T-helper 22 cell (primary cell): ENCODE data around the gene PROCA1.
A peak's percentile ranks its signal among the peaks of the same experiment; 100 is the strongest.

Experiments used
- DNase-seq: peaks from one replicate; pipeline ENCODE4 v3.0.0-alpha.2; 2020; ENCODE audit warnings: low read depth

PROCA1 gene, protein sequence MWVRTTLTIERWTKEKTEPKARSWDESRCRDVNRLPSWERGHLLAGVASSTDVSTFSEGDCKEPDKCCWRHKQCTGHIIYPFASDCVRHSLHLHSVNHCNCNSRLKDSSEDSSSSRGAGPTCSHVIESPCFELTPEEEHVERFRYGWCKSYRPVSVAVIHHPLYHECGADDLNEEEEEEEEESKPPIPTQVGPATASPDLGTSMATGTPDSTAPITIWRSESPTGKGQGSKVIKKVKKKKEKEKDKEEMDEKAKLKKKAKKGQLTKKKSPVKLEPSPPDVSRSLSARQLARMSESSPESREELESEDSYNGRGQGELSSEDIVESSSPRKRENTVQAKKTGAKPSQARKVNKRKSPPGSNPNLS

DNA sequence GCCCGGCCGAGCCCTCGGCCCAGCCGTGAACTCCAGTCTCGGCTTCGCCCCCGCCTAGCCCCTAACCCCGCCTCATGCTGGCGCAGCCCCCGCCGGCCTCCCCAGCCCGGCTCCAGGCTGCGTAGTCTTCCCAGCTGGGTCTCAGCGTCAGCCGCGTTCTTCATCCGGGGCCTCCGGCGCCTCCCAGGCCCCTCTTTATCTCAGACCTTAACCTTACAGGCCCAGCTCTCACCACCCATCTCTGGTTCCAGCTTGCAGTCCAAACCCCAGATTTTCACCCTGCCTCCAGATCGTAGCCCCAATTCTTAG lies at the start of gene PROCA1:
PROCA1 (minus strand) TSS at position 166 of the 309 bp plus-strand sequence. CDS start 228 bp downstream, outside the sequence.
- DNase-seq = peak; percentile 27

DNA sequence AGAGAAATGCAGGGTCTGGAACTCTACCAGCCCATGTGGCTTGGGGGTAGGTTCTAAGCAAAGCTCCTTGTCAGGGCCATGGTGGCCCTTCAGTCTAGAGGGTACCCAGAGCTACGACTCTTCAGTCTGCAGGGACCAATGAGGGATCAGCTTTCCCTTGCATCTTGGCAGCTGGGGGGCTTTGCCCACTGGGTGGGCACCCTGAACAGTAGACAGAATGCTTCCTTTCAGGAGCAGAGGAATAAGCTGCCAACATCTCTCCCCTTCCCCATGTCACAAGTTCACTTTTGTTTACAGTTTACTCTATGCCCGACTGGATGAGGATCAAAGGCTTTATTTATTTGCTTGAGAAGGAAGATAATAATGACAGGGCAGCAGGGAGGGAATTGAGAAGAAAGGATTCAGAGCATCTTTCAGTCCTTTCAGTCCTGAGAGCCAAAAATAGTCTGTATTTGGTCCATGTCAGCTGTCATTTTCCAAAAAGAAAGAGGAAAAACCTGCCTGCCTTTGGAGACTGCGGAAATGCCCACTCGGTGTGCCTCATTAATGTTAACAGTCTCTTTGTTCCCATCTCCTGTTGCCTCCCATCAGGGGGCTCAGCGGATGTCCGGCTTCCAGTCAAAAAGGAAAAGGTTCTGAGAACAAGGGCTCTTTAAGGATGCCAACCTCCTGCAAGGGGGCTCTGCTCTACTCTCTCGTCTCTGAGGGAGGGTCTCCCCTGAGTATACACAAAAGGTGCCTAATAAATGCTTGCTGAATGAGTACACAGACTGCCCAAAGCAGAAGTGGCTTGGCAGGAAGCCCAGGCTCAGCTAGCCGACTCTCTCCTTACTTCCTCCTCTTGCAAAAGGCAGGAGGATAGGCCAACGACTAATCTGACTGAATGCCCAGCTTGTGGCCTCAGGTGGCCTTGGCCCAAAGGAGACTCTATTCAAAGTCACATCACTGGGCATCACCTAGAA lies 49.2 kb upstream of the PROCA1 start:
- no peak for DNase-seq

DNA sequence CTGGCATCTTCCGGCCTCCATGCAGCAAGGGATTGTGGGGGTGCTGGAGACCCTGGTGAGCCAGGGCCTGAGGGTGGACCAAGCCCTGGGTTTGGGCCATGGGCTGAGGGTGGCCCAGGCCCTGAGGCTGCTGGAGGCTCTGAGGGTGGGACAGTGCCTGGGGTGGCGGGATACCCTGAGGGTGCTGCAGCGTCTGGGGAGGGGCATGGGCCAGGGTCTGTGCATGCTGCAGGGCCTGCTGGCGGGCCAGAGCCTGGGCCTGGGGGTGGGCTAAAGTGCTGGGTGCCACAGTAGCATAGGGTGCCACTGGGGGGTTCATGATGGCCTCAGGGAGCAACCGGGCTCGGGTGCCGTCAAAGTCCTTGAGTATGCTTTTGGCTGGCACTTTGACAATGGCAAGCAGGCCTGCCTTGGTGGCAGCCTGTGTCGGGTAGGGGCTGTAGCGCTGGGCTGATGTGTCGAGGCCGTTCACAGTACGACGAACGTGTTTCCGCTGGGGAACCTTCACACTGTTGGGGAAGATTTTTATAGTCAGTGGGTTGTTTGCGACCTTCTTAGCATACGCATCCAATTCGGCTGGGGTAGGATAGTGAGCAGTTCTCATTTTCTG lies 47.7 kb upstream of the PROCA1 start:
- DNase-seq = no peak

GRCh38 chr17:28758411-28759121 lies 46.9 kb upstream of the PROCA1 start:
- no peak for DNase-seq

DNA sequence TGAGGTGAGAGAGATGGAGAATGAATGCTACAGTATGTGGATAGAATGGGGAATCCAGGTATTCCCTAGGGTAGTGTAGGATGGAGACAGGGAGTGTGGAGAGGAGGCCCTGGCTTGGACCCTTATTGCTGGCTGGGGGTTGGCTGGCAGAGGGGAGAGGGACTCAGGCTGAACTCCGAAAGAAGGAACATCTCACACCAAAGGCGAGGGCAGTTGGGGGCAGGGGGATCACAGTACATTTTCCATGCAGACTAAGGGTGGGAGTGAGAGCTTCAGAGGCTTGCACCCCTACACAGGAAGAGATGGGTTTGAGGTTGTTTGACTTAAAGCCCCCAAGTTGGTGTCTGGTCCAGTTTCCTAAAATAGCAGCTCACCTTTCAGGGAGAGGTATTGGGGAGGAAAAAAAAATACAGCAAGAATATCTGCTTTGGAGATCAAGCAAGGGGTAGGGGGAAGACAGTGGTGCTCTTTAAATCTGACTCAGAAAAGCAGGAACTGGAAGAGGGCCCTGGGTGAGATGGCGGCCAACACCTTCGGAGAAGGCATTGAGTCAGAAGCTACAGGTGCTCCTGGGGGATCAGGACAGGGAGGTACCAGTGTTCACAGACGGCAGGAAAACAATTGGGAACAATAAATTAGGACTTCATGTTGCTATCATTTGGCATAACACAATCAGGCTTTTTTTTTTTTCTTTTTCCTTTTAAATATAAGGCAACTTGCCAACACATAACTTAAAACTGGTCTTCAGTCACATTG lies 44.5 kb upstream of the PROCA1 start:
- DNase-seq = no peak

DNA sequence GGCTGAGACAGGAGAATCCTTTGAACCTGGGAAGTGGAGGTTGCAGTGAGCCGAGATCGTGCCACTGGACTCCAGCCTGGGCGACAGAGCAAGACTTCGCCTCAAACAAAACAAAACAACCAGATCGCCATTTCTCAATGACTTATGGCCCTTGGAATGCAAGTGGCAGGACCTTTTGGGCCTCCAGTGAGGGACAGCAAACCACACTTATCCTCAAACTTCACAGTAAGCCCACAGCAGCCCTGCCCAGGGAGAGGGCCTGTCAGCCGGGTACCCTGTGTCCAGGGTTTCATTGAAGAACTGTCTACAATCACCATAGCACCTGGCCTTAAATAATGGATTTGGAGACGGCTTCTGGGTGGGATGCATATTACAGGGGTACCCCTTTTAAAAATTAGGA lies 43.8 kb upstream of the PROCA1 start:
- no peak for DNase-seq

GRCh38 chr17:28751600-28752366 lies 40.1 kb upstream of the PROCA1 start:
- no peak for DNase-seq

DNA sequence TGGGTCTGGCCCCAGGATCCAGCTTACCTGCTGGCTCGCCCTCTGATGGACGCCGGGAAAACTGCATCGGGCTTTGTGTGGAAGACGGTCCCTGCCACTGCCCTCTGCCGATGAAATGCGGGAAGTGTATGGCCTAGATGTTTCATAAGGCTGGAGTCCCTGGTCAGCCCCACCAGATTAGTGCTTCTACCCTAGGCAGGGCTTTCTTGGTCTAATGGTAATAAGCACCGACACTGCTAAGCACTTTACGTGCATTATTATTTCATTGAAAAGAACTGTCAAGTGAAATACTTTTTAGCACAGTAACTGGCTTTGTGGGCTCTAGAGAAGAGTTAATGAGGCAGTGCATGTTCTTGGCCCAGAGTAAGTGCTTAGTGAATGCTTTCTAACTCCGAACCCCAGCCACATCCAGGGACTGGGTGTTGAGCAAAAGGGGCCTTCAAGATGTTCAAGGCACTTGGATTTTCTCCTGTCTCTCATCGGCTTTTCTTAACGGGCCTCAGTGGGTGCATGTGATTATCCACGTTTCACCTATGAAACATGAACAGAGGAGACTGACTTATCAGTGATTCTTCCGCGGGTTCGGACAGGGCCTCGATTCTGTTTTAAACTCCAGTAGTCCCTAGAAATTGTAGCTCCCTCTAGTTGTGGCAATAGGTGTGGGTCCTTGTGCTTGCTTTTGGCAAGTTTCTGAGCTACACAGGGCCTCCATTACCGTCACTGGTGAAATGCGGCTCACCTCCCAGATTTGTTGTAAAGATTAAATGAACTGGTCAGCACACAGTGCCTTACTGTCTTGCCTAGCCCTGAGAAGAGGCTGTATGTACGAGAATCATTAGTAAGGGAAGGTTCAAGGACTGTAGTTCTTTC lies 38.7 kb upstream of the PROCA1 start:
- peak; percentile 76 for DNase-seq

- DNase-seq = no peak
Observed at GRCh38 chr17:28749516-28750177, 38.0 kb upstream of the PROCA1 start.

DNA sequence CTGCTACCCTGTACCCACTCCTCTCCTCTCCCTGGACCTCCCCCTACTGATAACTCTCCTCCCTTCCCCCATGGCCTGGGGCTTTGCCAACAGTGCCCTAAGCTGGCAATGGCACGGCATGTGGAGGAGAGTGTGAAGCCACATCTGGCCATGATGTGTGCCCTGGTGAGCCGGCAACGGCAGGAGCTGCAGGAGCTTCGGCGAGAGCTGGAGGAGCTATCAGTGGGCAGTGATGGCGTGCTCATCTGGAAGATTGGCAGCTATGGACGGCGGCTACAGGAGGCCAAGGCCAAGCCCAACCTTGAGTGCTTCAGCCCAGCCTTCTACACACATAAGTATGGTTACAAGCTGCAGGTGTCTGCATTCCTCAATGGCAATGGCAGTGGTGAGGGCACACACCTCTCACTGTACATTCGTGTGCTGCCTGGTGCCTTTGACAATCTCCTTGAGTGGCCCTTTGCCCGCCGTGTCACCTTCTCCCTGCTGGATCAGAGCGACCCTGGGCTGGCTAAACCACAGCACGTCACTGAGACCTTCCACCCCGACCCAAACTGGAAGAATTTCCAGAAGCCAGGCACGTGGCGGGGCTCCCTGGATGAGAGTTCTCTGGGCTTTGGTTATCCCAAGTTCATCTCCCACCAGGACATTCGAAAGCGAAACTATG lies 37.3 kb upstream of the PROCA1 start:
- no peak for DNase-seq

GRCh38 chr17:28747801-28748750 lies 36.4 kb upstream of the PROCA1 start:
- DNase-seq = no peak

- no peak for DNase-seq
Observed at GRCh38 chr17:28747051-28747691, 35.5 kb upstream of the PROCA1 start.

DNA sequence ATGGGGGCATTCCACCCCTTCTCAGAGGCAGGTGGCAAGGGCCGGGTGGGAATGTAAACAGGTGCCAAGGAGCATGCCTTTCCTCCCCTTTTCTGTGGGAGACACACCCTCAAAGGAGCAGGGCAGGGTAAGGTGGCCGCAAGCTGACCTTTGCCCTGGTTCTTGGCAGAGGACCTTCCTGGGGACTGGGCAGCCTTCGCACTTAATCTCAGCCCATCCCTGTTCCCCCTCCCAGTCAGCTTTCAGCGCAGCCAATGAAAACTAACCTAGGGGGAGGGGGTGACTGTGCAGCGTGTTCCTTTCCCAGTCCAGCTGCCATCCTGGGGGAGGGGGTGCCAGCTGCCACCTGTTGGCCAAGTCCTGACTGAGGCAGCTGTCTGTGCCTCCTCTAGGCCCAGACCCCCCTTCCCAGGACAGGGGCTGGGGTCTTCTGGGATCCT lies 34.9 kb upstream of the PROCA1 start:
- DNase-seq = no peak

DNA sequence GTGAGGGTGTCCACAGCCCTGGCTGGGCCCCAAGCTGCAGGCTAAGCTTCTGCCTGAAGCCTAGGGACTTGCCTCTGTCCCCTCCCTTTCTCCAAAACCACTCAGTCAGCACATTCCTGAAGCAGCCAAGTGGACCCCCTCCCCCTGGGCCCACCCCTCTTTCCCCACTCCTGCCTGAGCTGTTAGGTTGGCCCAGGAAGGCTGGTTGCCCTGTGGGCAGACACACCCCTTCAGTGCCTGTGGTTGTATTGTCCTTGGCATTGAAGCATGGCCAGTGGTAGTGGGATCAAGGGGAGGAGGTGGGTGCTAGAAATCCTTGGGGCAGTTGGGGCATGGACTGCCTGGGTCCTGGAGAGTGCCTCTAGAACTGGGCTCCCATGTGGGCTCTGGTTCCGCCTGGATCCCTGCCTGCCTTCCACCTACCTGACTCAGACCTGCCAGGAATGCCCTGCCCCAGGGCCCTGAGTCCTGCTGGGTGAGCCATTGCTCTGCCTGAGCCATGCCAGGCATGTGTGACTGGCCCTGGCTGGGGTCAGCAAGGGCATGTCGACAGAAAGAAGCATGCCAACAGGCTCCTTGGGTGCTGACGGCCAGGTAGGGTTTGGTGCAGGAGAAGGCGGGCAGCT lies 34.2 kb upstream of the PROCA1 start:
- DNase-seq = no peak

DNA sequence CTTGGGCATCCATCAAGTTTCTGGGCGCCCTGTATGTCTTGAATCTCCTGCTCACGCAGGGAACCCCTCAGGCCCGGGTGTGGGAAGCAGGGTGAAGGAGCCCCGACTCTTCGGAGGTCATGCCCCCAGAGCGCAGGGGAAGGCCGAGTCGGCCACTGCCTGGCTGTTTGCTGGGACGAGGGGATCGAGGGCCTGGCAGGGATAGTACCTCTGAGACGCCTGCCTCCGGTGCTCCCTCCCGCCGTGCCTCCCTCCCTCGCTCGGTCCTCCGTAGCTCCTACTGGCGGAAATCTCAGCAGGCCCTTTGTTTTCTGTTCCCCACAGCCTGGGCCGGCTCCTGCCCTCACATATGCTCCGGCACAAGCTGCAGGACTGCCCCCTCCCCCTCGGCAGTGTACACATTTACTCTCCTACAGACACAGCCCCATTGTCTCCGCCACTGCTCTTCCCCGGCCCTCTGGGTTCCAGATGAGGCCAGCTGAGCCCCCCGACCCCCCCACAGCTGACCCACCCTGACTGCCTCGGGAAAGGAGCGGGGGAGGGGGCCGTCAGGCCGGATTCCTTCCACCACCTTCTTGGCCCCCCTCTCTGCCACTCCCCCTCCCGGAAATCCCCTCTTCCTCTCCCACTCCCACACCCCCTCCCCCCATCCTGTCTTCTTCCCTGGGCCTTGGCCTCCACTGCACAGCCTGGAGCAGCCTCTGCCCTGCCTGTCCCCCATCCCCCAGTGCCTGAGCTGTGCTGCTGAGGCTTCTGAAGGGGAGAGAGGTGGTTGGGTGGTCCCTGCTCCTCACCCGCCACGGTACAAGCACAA lies 33.5 kb upstream of the PROCA1 start:
- DNase-seq = no peak
